Activated CD8-positive, alpha-beta T cell treated with anti-CD3 and anti-CD28 coated beads for 36 hours (primary cell): Measurements from ENCODE around the gene SASH3. TPM values are rescaled to one million over a fixed set of nuclear protein-coding genes. Genes with fewer than 3 reads are reported as not detected.

Source experiments
- ATAC-seq: fragments of 200-7000 bp; cut with Tn5 transposase; one replicate; pipeline ENCODE4 v1.10.0; 2021; ENCODE audit warnings: mild to moderate bottlenecking, moderate library complexity
- CTCF ChIA-PET: fragments of 350-600 bp; sonication (Branson Sonifier 250); formaldehyde crosslinking; loops from one replicate; lab custom pipeline; 2021; ENCODE audit warnings: antibody characterized with exemption; lab: Charles Lee
- POLR2A ChIA-PET: fragments of 350-600 bp; sonication (Branson Sonifier 250); formaldehyde crosslinking; loops from one replicate; lab custom pipeline; 2021; ENCODE audit warnings: antibody characterized with exemption; lab: Charles Lee
- DNase-seq: peaks from one replicate; pipeline ENCODE4 v3.0.0-alpha.2; 2020
- H3K27ac Mint-ChIP-seq: one replicate; pipeline ENCODE4 v1.8.0; 2021; ENCODE audit warnings: mild to moderate bottlenecking, mixed read lengths
- H3K27me3 Mint-ChIP-seq: one replicate; pipeline ENCODE4 v1.8.0; 2021; ENCODE audit warnings: mixed read lengths
- H3K36me3 Mint-ChIP-seq: one replicate; pipeline ENCODE4 v1.8.0; 2021; ENCODE audit warnings: low read depth, mixed read lengths
- H3K4me1 Mint-ChIP-seq: one replicate; pipeline ENCODE4 v1.8.0; 2021; ENCODE audit warnings: low read depth, mixed read lengths
- H3K4me3 Mint-ChIP-seq: one replicate; pipeline ENCODE4 v1.8.0; 2021; ENCODE audit warnings: mild to moderate bottlenecking, moderate library complexity, mixed read lengths
- H3K9me3 Mint-ChIP-seq: one replicate; pipeline ENCODE4 v1.8.0; 2021; ENCODE audit warnings: mixed read lengths
- CTCF ChIP-seq: fragments of 200-600 bp; IDR thresholded peaks from one replicate; pipeline ENCODE4 v1.8.0; 2022; ENCODE audit warnings: antibody characterized with exemption, mild to moderate bottlenecking
- intact Hi-C: fragments of 100-400 bp; cut with micrococcal nuclease; formaldehyde crosslinking; loops from one replicate; pipeline ENCODE4 v1.10.0; 2022
- total RNA-seq, 2 experiments: library from RNA; stranded (reverse); gene quantifications; one replicate each; pipeline ENCODE4 v1.2.3, GENCODE V29; 2021

SASH3 gene
- total RNA-seq, 2 experiments from 2014 or later: 117 to 123 TPM

GRCh38 chrX:129830494-129830893, 50.7 kb downstream of the SASH3 start:
- DNase-seq: no peak
- CTCF ChIA-PET: interaction anchor here (1.0 to 2.4 kb wide), 3 partner anchors 75 to 225 kb away, joined by 3 to 6 read pairs (median 4); no protein-coding TSS in a partner anchor
- Mint-ChIP-seq H3K9me3 (no peaks in the 10 kb centered on the region), H3K27ac (no peak overlapping the region), H3K36me3 (peaks cover 4% of the 10 kb centered on the region), H3K4me3 (no peak overlapping the region), H3K27me3 (no peaks in the 10 kb centered on the region), H3K4me1 (peaks cover 4% of the 10 kb centered on the region)
- POLR2A ChIA-PET: interaction anchor here (0.5 to 0.6 kb wide), 2 partner anchors 78 to 227 kb away, joined by 3 read pairs; no protein-coding TSS in a partner anchor
- intact Hi-C loops: no loop called here
- ATAC-seq: no peak
- TF ChIP-seq CTCF: no peak

- Mint-ChIP-seq H3K27ac (no peak overlapping the region), H3K27me3 (no peaks in the 10 kb centered on the region), H3K4me3 (no peak overlapping the region), H3K9me3 (no peaks in the 10 kb centered on the region), H3K36me3 (no peaks in the 10 kb centered on the region), H3K4me1 (peaks cover under 1% of the 10 kb centered on the region)
- no peak for ATAC-seq
- intact Hi-C loops: no loop called here
- no peak for DNase-seq
- CTCF ChIA-PET: interaction anchor here (1.4 to 2.4 kb wide), 2 partner anchors 105 to 194 kb away, joined by 3 to 6 read pairs; no protein-coding TSS in a partner anchor
- no peak for TF ChIP-seq CTCF
- POLR2A ChIA-PET: interaction anchor here (0.5 to 0.6 kb wide), 2 partner anchors 79 to 228 kb away, joined by 3 read pairs; no protein-coding TSS in a partner anchor
These were observed 51.5 kb downstream of the SASH3 start for GRCh38 chrX:129831091-129831885.

GRCh38 chrX:129833153-129833990, 53.6 kb downstream of the SASH3 start:
- POLR2A ChIA-PET: interaction anchor here (0.6 kb wide), 1 partner anchor 73 kb away, joined by 3 read pairs; the partner anchor contains the start of gene UTP14A
- Mint-ChIP-seq H3K27ac (no peak overlapping the region), H3K9me3 (no peaks in the 10 kb centered on the region), H3K36me3 (peaks cover 3% of the 10 kb centered on the region), H3K4me1 (no peaks in the 10 kb centered on the region), H3K27me3 (no peaks in the 10 kb centered on the region), H3K4me3 (no peak overlapping the region)
- intact Hi-C loops: no loop called here
- ATAC-seq (no peak), DNase-seq (no peak)
- CTCF ChIA-PET: interaction anchor here (0.9 to 2.3 kb wide), 4 partner anchors 10 to 228 kb away, joined by 3 to 11 read pairs (median 4); no protein-coding TSS in a partner anchor
- TF ChIP-seq CTCF: no peak

- POLR2A ChIA-PET: no interaction called here
- Mint-ChIP-seq H3K27ac (no peak overlapping the region), H3K27me3 (no peaks in the 10 kb centered on the region), H3K9me3 (no peaks in the 10 kb centered on the region), H3K4me3 (no peak overlapping the region), H3K36me3 (peaks cover 8% of the 10 kb centered on the region), H3K4me1 (peaks cover 9% of the 10 kb centered on the region)
- no peak for TF ChIP-seq CTCF
- DNase-seq: no peak
- CTCF ChIA-PET: interaction anchor here (1.0 kb wide), 1 partner anchor 14 kb away, joined by 3 read pairs; no protein-coding TSS in a partner anchor
- ATAC-seq: no peak
- intact Hi-C loops: no loop called here
These were observed 57.1 kb downstream of the SASH3 start for GRCh38 chrX:129836827-129837226.
